Measurements from ENCODE around the gene PER1.

Gene PER1

GRCh38 chr17:8133399-8133798 lies 18.8 kb downstream of the PER1 start:
- Histone ChIP-seq H3K4me2 (ENCODE audit: low read depth, low read length, poor library complexity, severe bottlenecking) (no peak overlapping the region), H3F3A (ENCODE audit: insufficient read depth) (no peaks in the 10 kb centered on the region), H2AFZ (ENCODE audit: low read depth, low read length, severe bottlenecking) (no peak overlapping the region), H3K27me3 (ENCODE audit: low read length) (no peaks in the 10 kb centered on the region), H3K9me3 (ENCODE audit: insufficient read depth, low read length) (no peaks in the 10 kb centered on the region), H3K79me2 (ENCODE audit: insufficient read depth, low read length) (no peaks in the 10 kb centered on the region), H3K27ac (ENCODE audit: low read depth, low read length) (no peak overlapping the region), H4K20me1 (ENCODE audit: low read depth, low read length) (no peaks in the 10 kb centered on the region), H3K9ac (ENCODE audit: low read length) (no peak overlapping the region), H3K36me3 (ENCODE audit: low read length) (no peaks in the 10 kb centered on the region), H3K9me2 (replicated peaks; ENCODE audit: insufficient read depth, low read length) (no peaks in the 10 kb centered on the region), H3K4me3 (ENCODE audit: insufficient read depth, low read length, poor library complexity, severe bottlenecking) (no peak overlapping the region)
- TF ChIP-seq EZH2phosphoT487 (conservative IDR thresholded peaks at IDR 0.05; ENCODE audit: low read length) (no peak), CTCF (IDR thresholded peaks at IDR 0.05; ENCODE audit: insufficient read depth, low read length, poor library complexity, severe bottlenecking) (no peak)

GRCh38 chr17:8131844-8132441 lies 20.3 kb downstream of the PER1 start:
- no peak for TF ChIP-seq EZH2phosphoT487 (conservative IDR thresholded peaks at IDR 0.05; ENCODE audit: low read length)
- no peak for TF ChIP-seq CTCF (IDR thresholded peaks at IDR 0.05; ENCODE audit: insufficient read depth, low read length, poor library complexity, severe bottlenecking)
- Histone ChIP-seq H3K27me3 (ENCODE audit: low read length) (no peaks in the 10 kb centered on the region), H3K79me2 (ENCODE audit: insufficient read depth, low read length) (no peaks in the 10 kb centered on the region), H3K4me3 (ENCODE audit: insufficient read depth, low read length, poor library complexity, severe bottlenecking) (no peak overlapping the region), H3K27ac (ENCODE audit: low read depth, low read length) (no peak overlapping the region), H3K9me3 (ENCODE audit: insufficient read depth, low read length) (no peaks in the 10 kb centered on the region), H3K36me3 (ENCODE audit: low read length) (no peaks in the 10 kb centered on the region), H3F3A (ENCODE audit: insufficient read depth) (peaks cover under 1% of the 10 kb centered on the region; the same call in 1 of the 2 replicates), H3K9ac (ENCODE audit: low read length) (no peak overlapping the region), H3K4me2 (ENCODE audit: low read depth, low read length, poor library complexity, severe bottlenecking) (no peak overlapping the region), H3K9me2 (replicated peaks; ENCODE audit: insufficient read depth, low read length) (no peaks in the 10 kb centered on the region), H4K20me1 (ENCODE audit: low read depth, low read length) (no peaks in the 10 kb centered on the region), H2AFZ (ENCODE audit: low read depth, low read length, severe bottlenecking) (no peak overlapping the region)

GRCh38 chr17:8128125-8128784 lies 23.9 kb downstream of the PER1 start:
- TF ChIP-seq EZH2phosphoT487 (conservative IDR thresholded peaks at IDR 0.05; ENCODE audit: low read length) (no peak), CTCF (IDR thresholded peaks at IDR 0.05; ENCODE audit: insufficient read depth, low read length, poor library complexity, severe bottlenecking) (no peak)
- H3K27me3 ChIP-seq (ENCODE audit: low read length), result no peaks in the 10 kb centered on the region
- H3K4me3 ChIP-seq (ENCODE audit: insufficient read depth, low read length, poor library complexity, severe bottlenecking), result no peak overlapping the region
- no peak overlapping the region for H2AFZ ChIP-seq (ENCODE audit: low read depth, low read length, severe bottlenecking)
- H3K9me3 ChIP-seq (ENCODE audit: insufficient read depth, low read length), result no peaks in the 10 kb centered on the region
- H3K36me3 ChIP-seq (ENCODE audit: low read length), result no peaks in the 10 kb centered on the region
- H3K4me2 ChIP-seq (ENCODE audit: low read depth, low read length, poor library complexity, severe bottlenecking), result no peak overlapping the region
- no peak overlapping the region for H3K27ac ChIP-seq (ENCODE audit: low read depth, low read length)
- no peaks in the 10 kb centered on the region for H3K79me2 ChIP-seq (ENCODE audit: insufficient read depth, low read length)
- peaks cover 3% of the 10 kb centered on the region; the same call in 1 of the 2 replicates for H3F3A ChIP-seq (ENCODE audit: insufficient read depth)
- no peaks in the 10 kb centered on the region for H3K9me2 ChIP-seq (replicated peaks; ENCODE audit: insufficient read depth, low read length)
- no peaks in the 10 kb centered on the region for H4K20me1 ChIP-seq (ENCODE audit: low read depth, low read length)
- H3K9ac ChIP-seq (ENCODE audit: low read length), result no peak overlapping the region
